Right lobe of liver (tissue), 4 donors: ENCODE data around the gene FNTB.

Experiments
- POLR2A ChIP-seq: fragments of 450-650 bp; IDR thresholded peaks from one replicate; pipeline ENCODE4 v1.6.1; 2017; ENCODE audit warnings: antibody characterized with exemption, mild to moderate bottlenecking
- TF ChIP-seq, protein P1 (sequence below), 4 donors: fragments of 200-600 bp in 3 of 4; fragments of 450-650 bp in 1 of 4; IDR thresholded peaks; one replicate each; pipeline versions ENCODE4 v1.5.1 to v1.8.0; 2016 to 2022; ENCODE audit warnings: antibody characterized with exemption in 4 of 4, mild to moderate bottlenecking in 2 of 4
- donor health status: DM: no; HTN: no; CAD: no.
- donor health status: DM: no; HTN: no; CAD: no.
- donor health status: DM: no; HTN: yes; CAD: no.

DNA sequence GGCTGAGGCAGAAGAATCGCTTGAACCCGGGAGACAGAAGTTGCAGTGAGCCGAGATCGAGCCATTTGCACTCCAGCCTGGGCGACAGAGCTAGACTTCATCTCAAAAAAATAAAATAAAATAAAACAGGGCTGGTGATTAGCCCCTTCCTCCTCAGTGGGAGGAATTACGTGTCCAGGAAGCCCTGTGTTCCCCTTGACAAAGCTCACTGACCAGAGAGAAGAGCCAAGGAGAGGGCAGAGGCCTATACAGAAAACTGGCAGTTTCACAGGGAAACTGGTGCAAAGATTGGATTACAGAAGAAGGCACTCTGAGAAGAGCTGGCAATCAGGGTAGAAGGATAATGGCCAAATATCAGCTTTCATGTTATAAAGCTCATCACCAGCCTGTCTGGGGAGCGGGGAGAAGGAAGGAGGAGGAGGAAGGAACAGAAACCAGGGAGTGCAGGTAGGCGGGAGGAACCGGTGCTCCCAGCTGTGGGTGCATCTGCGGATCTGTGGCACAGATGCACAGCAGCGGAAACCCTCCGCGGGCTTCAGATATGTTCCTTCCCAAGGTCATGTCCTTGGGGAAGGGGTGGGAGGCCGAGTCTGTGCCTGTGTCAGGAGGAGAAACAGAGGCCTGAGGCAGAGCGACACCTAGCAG, 21.2 kb upstream of the FNTB start:
- TF ChIP-seq POLR2A: no peak
- TF ChIP-seq, protein P1, sequence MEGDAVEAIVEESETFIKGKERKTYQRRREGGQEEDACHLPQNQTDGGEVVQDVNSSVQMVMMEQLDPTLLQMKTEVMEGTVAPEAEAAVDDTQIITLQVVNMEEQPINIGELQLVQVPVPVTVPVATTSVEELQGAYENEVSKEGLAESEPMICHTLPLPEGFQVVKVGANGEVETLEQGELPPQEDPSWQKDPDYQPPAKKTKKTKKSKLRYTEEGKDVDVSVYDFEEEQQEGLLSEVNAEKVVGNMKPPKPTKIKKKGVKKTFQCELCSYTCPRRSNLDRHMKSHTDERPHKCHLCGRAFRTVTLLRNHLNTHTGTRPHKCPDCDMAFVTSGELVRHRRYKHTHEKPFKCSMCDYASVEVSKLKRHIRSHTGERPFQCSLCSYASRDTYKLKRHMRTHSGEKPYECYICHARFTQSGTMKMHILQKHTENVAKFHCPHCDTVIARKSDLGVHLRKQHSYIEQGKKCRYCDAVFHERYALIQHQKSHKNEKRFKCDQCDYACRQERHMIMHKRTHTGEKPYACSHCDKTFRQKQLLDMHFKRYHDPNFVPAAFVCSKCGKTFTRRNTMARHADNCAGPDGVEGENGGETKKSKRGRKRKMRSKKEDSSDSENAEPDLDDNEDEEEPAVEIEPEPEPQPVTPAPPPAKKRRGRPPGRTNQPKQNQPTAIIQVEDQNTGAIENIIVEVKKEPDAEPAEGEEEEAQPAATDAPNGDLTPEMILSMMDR (IDR thresholded peaks at IDR 0.05): no peak
